OCI-LY1 (cell line): ENCODE measurements around the gene CCL11.

Source experiments
- CTCF ChIP-seq: fragments of 200-600 bp; sonication (generic), shearing (Covaris generic); IDR thresholded peaks from 2 replicates; pipeline ENCODE4 v1.5.1; 2017; ENCODE audit warnings: mild to moderate bottlenecking, antibody characterized with exemption, low read length, moderate library complexity, mixed read lengths
- EZH2 ChIP-seq: fragments of 200-600 bp; sonication (generic), shearing (Covaris generic); IDR thresholded peaks from 2 replicates; pipeline ENCODE4 v1.8.0; 2017; ENCODE audit warnings: borderline replicate concordance, mixed run types, mild to moderate bottlenecking, antibody characterized with exemption, low read length, moderate library complexity, mixed read lengths

GRCh38 chr17:34299027-34299426, 13.5 kb downstream of the CCL11 start:
- TF ChIP-seq CTCF (no peak), EZH2 (no peak)
